GM19372 (cell line): ENCODE measurements around the gene DPP6.
"Not testable (repeated sequence)": the region's sequence is repeated elsewhere in the genome, so short reads cannot be mapped to it uniquely, and the experiment has no call there.

Experiments
- ATAC-seq: cut with Tn5 transposase; IDR thresholded peaks from one replicate; pipeline ENCODE4 v1.9.1; 2021; ENCODE audit warnings: mild to moderate bottlenecking, low read depth, moderate library complexity; ENCODE audit not compliant: unreplicated experiment

Gene DPP6

GRCh38 chr7:154072395-154073181 is 20.4 kb downstream of the DPP6 start:
- ATAC-seq: not testable (repeated sequence)

DNA sequence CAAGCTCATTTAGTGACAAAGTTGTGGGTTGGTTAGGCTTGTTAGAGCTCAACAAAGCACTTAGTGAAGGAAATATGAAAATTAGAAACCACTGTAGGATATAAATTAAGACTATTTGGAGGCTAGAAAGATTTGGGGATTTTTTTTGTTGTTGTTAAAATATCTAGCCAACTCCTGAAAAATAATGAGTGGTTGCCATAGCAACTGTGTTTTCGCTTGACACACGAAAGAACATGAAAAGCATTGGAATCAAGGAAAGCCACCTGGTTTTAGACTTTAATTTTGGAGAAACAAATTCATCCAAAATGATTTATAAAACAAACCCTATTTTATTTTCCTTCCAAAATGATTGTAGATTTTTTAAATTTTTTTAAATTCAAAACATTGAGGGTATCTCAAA is 26.3 kb downstream of the DPP6 start:
- not testable (repeated sequence) for ATAC-seq

GRCh38 chr7:154080249-154080648 is 28.1 kb downstream of the DPP6 start:
- ATAC-seq: not testable (repeated sequence)

- ATAC-seq: not testable (repeated sequence)
These were observed 35.0 kb downstream of the DPP6 start for GRCh38 chr7:154087037-154087725.

DNA sequence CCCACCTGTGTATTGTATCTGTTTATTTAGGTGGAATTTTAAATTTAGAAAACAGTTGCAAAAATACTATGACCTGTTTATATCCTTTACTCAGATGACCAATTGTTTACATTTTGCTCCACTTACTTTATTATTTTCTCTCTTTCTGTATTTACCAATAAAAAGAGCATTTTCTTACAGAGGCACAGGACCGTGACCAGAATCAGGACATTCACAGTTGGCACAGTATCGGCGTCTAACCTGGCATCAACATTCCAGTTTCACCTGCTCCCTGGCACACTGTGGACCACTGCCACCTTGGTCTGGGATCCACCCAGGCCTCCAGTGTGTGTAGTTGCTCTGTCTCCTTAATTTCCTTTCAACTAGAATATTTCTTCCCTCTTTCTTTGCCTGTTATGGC is 39.9 kb downstream of the DPP6 start:
- ATAC-seq: not testable (repeated sequence)

GRCh38 chr7:154095201-154095600 is 43.0 kb downstream of the DPP6 start:
- ATAC-seq: not testable (repeated sequence)

DNA sequence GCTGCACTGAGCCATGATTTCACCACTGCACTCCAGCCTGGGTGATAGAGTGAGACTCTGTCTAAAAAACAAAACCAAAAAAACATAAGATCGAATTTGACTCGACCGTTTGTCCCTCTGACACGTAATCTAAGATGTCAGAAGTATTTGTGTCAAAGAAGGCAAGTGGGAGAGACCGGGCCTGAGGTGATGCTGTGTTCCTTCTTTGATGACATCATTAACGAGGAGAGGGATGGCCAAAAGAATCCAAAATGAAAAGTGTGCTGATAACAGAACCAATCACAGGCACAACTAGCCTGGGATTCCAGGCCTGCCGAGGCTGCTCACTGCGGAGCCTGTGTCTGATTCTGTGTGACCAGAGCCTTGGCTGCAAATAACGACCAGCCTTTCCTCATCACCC is 52.9 kb downstream of the DPP6 start:
- ATAC-seq: not testable (repeated sequence)

GRCh38 chr7:154109615-154110014 is 57.4 kb downstream of the DPP6 start:
- not testable (repeated sequence) for ATAC-seq

GRCh38 chr7:154113732-154114351 is 61.6 kb downstream of the DPP6 start:
- not testable (repeated sequence) for ATAC-seq

DNA sequence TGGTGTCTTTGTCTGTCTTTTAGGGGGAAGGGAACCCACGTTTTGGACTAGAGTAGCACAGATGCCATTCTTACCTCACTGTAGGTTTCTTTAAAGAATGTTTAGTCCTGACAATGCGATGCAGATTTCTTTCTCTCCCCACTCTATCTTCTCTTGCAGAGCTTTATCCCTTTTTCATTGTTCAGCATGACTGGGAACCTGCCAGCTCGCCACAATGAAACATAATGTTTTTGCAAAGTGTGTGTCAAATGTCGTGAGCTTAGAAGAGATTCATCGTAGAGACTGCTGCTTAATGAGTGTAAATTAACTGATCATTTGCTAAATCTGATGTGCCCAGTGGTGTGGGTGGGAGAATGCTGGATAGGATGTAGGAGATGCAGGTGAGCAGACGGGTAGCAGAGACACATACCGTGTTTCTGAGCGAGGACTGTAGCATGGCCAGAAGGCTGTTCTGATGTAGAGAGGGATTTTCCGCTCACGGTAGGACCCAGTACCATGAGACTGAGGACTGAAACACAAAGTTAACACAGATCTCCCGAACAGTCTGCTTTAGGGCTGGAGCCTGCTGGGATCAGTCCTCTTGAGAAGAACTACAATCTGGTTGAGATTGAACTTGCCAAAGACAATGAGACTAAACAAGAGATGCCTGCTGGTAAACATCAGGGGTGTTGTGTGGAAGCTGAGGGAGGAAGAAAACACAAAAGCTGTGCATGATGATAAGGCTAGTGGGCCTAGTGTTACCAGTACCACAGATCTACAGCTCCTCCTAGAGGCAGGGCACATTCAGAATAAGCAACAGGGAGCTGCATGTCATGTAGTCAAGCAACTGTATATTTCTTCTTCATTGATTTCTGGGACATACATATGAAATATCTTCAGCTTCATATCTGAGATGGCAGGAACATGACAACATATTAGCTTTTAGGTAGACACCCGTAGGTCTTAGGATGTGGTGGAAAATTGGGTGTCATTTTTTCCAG is 65.5 kb downstream of the DPP6 start:
- ATAC-seq: not testable (repeated sequence)

- not testable (repeated sequence) for ATAC-seq
These were observed 68.6 kb downstream of the DPP6 start for GRCh38 chr7:154120825-154121224.

- not testable (repeated sequence) for ATAC-seq
These were observed 70.5 kb downstream of the DPP6 start for GRCh38 chr7:154122720-154123119.

DNA sequence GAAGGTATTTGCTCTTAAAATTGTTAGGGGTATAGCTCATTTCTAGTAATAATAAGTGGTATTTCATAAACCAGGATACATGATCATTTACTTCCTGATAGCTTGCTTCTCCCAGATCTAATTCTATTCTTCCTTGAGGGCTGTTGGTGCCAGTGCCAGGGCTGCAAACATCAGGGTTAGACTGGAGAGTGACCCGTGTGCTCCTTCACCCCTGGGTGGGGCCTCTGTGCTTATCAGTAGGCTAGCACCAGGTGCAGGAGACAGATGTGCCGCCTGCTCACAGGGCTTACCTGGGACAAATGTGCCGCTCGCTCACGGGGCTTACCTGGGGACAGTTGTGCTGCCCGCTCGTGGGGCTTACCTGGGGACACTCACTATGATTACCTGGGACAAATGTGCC is 71.2 kb downstream of the DPP6 start:
- ATAC-seq: not testable (repeated sequence)

DNA sequence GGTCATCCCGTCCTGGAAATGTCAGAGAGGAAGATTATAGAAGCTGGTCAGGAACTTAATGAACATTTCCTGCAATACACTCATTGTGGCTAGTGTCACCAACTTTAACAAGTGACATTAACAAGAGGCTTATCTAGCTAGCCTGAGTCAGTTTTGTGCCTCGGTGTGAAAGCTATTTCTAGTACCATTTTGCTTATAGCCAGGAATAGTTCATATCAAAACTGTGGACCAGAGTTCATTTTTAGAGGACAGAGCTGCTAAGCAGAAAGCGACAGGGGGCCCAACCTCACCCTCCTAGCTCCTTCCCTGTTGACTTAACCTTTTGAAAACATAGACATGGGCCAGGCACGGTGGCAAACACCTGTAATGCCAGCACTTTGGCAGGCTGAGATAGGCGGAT is 76.9 kb downstream of the DPP6 start:
- not testable (repeated sequence) for ATAC-seq

GRCh38 chr7:154132617-154133016 is 80.4 kb downstream of the DPP6 start:
- ATAC-seq: not testable (repeated sequence)

- not testable (repeated sequence) for ATAC-seq
These were observed 81.6 kb downstream of the DPP6 start for GRCh38 chr7:154133703-154134277.

DNA sequence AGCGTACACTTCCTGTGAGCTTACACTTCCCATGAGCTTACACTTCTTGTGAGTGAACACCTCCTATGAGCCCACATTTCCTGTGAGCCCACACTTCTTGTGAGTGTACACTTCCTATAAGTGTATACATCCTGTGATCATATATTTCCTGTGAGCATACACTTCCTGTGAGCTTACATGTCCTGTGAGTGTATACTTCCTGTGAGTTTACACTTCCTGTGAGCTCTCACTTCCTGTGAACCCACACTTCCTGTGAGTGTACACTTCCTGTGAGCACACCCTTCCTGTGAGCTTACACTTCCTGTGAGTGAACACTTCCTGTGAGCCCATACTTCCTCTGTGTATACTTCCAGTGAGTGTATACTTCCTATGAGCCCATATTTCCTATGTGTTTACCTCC is 82.5 kb downstream of the DPP6 start:
- not testable (repeated sequence) for ATAC-seq

GRCh38 chr7:154135646-154136045 is 83.4 kb downstream of the DPP6 start:
- not testable (repeated sequence) for ATAC-seq

GRCh38 chr7:154145922-154146706 is 93.9 kb downstream of the DPP6 start:
- not testable (repeated sequence) for ATAC-seq
